Upper lobe of right lung (tissue), 1 donor: ENCODE results near the gene CCBE1. TPM values are rescaled to one million over a fixed set of nuclear protein-coding genes. Genes with fewer than 3 reads are reported as not detected.
A peak's percentile ranks its signal among the peaks of the same experiment; 100 is the strongest.

Experiments
- ATAC-seq: fragments of 200-7000 bp; cut with Tn5 transposase; one replicate; pipeline ENCODE4 v1.9.1; 2020; ENCODE audit warnings: mild to moderate bottlenecking, moderate library complexity
- DNase-seq: peaks from one replicate; pipeline ENCODE4 v3.0.0-alpha.2; 2020
- H3K27ac ChIP-seq: fragments of 200-600 bp; one replicate; pipeline ENCODE4 v1.8.0; 2022
- H3K27me3 ChIP-seq: fragments of 200-600 bp; one replicate; pipeline ENCODE4 v1.8.0; 2022; ENCODE audit warnings: mild to moderate bottlenecking
- H3K36me3 ChIP-seq: fragments of 200-600 bp; one replicate; pipeline ENCODE4 v1.8.0; 2022
- H3K4me1 ChIP-seq: fragments of 200-600 bp; one replicate; pipeline ENCODE4 v1.8.0; 2022
- H3K4me3 ChIP-seq: fragments of 200-600 bp; one replicate; pipeline ENCODE4 v1.8.0; 2022; ENCODE audit warnings: mild to moderate bottlenecking
- H3K9me3 ChIP-seq: fragments of 200-600 bp; one replicate; pipeline ENCODE4 v1.8.0; 2022
- CTCF ChIP-seq: fragments of 200-600 bp; IDR thresholded peaks from one replicate; pipeline ENCODE4 v1.8.0; 2022; ENCODE audit warnings: antibody characterized with exemption
- intact Hi-C: fragments of 100-400 bp; cut with DNase I; formaldehyde crosslinking; loops from one replicate; pipeline ENCODE4 v1.11.0; 2022
- total RNA-seq: library from RNA; stranded (reverse); fragmentation: NEBNext Ultra II Directional; extraction: Animal tissue kit (Norgen Biotek cat#: 25700); gene quantifications from one replicate; pipeline ENCODE4 v1.2.1, GENCODE V29; 2021
- donor health status: DM: no; HTN: yes; CAD: no; lungs with severe emphysema.

Gene CCBE1
- total RNA-seq, 1 donor from 2014 or later, result 27.8 TPM

- no peaks in the 10 kb centered on the region for H3K9me3 ChIP-seq
- no peaks in the 10 kb centered on the region for H3K27me3 ChIP-seq
- intact Hi-C loops, result no loop called here
- ATAC-seq (no peak), DNase-seq (no peak)
- H3K36me3 ChIP-seq, result no peaks in the 10 kb centered on the region
- H3K4me1 ChIP-seq, result peaks cover 12% of the 10 kb centered on the region
- no peak overlapping the region for H3K27ac ChIP-seq
- no peak for TF ChIP-seq CTCF
- no peak overlapping the region for H3K4me3 ChIP-seq
Measured at GRCh38 chr18:59551902-59552635, 145.2 kb downstream of the CCBE1 start.

- Histone ChIP-seq H3K4me1 (peaks cover 12% of the 10 kb centered on the region), H3K4me3 (no peak overlapping the region), H3K36me3 (no peaks in the 10 kb centered on the region), H3K9me3 (no peaks in the 10 kb centered on the region), H3K27ac (no peak overlapping the region), H3K27me3 (no peaks in the 10 kb centered on the region)
- TF ChIP-seq CTCF, result no peak
- DNase-seq (no peak), ATAC-seq (no peak)
- intact Hi-C loops, result no loop called here
Measured at GRCh38 chr18:59550174-59550516, 147.1 kb downstream of the CCBE1 start.

GRCh38 chr18:59549503-59550173 lies 147.6 kb downstream of the CCBE1 start:
- intact Hi-C loops, result no loop called here
- no peak overlapping the region for H3K27ac ChIP-seq
- H3K4me1 ChIP-seq, result peaks cover 12% of the 10 kb centered on the region
- no peaks in the 10 kb centered on the region for H3K9me3 ChIP-seq
- TF ChIP-seq CTCF, result no peak
- no peaks in the 10 kb centered on the region for H3K36me3 ChIP-seq
- DNase-seq (no peak), ATAC-seq (no peak)
- no peak overlapping the region for H3K4me3 ChIP-seq
- no peaks in the 10 kb centered on the region for H3K27me3 ChIP-seq

- H3K4me3 ChIP-seq, result no peak overlapping the region
- intact Hi-C loops, result no loop called here
- peaks cover 5% of the 10 kb centered on the region for H3K4me1 ChIP-seq
- H3K27me3 ChIP-seq, result no peaks in the 10 kb centered on the region
- no peaks in the 10 kb centered on the region for H3K9me3 ChIP-seq
- H3K36me3 ChIP-seq, result no peaks in the 10 kb centered on the region
- H3K27ac ChIP-seq, result no peak overlapping the region
- peak; percentile 21 for TF ChIP-seq CTCF
- DNase-seq (no peak), ATAC-seq (peak; percentile 55)
Measured at GRCh38 chr18:59547581-59548182, 149.5 kb downstream of the CCBE1 start.

- intact Hi-C loops, result no loop called here
Measured at GRCh38 chr18:59546188-59546587, 151.0 kb downstream of the CCBE1 start.

More at GRCh38 chr18:59546188-59546587, 151.0 kb downstream of the CCBE1 start:
- no peak overlapping the region for H3K27ac ChIP-seq
- no peak overlapping the region for H3K4me3 ChIP-seq
- no peaks in the 10 kb centered on the region for H3K27me3 ChIP-seq
- DNase-seq (no peak), ATAC-seq (no peak)
- H3K4me1 ChIP-seq, result peaks cover 5% of the 10 kb centered on the region
- no peaks in the 10 kb centered on the region for H3K9me3 ChIP-seq
- H3K36me3 ChIP-seq, result no peaks in the 10 kb centered on the region
- no peak for TF ChIP-seq CTCF
